Liver (tissue), 9 donors: ENCODE measurements around the gene KCNMA1. TPM values are rescaled to one million over a fixed set of nuclear protein-coding genes. Genes with fewer than 3 reads are reported as not detected.
A peak's percentile ranks its signal among the peaks of the same experiment; 100 is the strongest.

Experiments used
- DNase-seq: peaks from one replicate; pipeline ENCODE4 v3.0.0-alpha.2; 2017; ENCODE audit warnings: low spot score
- H3K27ac ChIP-seq, 2 donors: one replicate each; pipeline ENCODE4 v1.7.0; 2013; ENCODE audit warnings: inconsistent platforms in 2 of 2, low read length in 2 of 2, control low read depth in 1 of 2, low read depth in 1 of 2, mild to moderate bottlenecking in 1 of 2
- H3K27me3 ChIP-seq, 4 donors: one replicate each; pipeline versions ENCODE4 v1.6.1 to v1.7.0; 2013; ENCODE audit warnings: low read length in 3 of 4, inconsistent platforms in 1 of 4, mild to moderate bottlenecking in 1 of 4, moderate library complexity in 1 of 4; ENCODE audit not compliant: control insufficient read depth in 4 of 4, insufficient read depth in 4 of 4
- H3K36me3 ChIP-seq, 4 donors: one replicate each; pipeline versions ENCODE4 v1.6.1 to v1.7.0; 2013; ENCODE audit warnings: low read length in 3 of 4, mild to moderate bottlenecking in 3 of 4, low read depth in 1 of 4, moderate library complexity in 1 of 4; ENCODE audit not compliant: control insufficient read depth in 4 of 4, insufficient read depth in 3 of 4
- H3K4me1 ChIP-seq, 4 donors: one replicate each; pipeline versions ENCODE4 v1.6.1 to v1.7.0; 2013; ENCODE audit warnings: low read length in 3 of 4, mild to moderate bottlenecking in 3 of 4, moderate library complexity in 1 of 4; ENCODE audit not compliant: control insufficient read depth in 4 of 4, insufficient read depth in 4 of 4
- H3K4me3 ChIP-seq, 3 donors: one replicate each; pipeline versions ENCODE4 v1.6.1 to v1.7.0; 2013; ENCODE audit warnings: low read length in 3 of 3, control low read depth in 1 of 3, low read depth in 1 of 3, mild to moderate bottlenecking in 1 of 3
- H3K9ac ChIP-seq, 2 donors: one replicate each; pipeline ENCODE4 v1.7.0; 2013; ENCODE audit warnings: low read length in 2 of 2, mild to moderate bottlenecking in 2 of 2, moderate library complexity in 2 of 2, control low read depth in 1 of 2, low read depth in 1 of 2
- H3K9me3 ChIP-seq, 4 donors: one replicate each; pipeline versions ENCODE4 v1.6.1 to v1.7.0; 2013; ENCODE audit warnings: low read length in 3 of 4; ENCODE audit not compliant: control insufficient read depth in 4 of 4
- EGR1 ChIP-seq, 2 donors: IDR thresholded peaks; 2 replicates each; pipeline ENCODE4 v1.6.1; 2016 to 2018; ENCODE audit warnings: antibody characterized with exemption in 2 of 2, low read depth in 2 of 2
- FOXA1 ChIP-seq: IDR thresholded peaks from 2 replicates; pipeline ENCODE4 v1.6.1; 2016; ENCODE audit warnings: antibody characterized with exemption
- FOXA2 ChIP-seq: IDR thresholded peaks from 2 replicates; pipeline ENCODE4 v1.6.1; 2016; ENCODE audit warnings: antibody characterized with exemption
- HNF4A ChIP-seq, 2 donors: conservative IDR thresholded peaks; 2 replicates each; pipeline ENCODE4 v1.6.1; 2016; ENCODE audit warnings: antibody characterized with exemption in 2 of 2, mild to moderate bottlenecking in 2 of 2
- HNF4G ChIP-seq: IDR thresholded peaks from 2 replicates; pipeline ENCODE4 v1.6.1; 2016; ENCODE audit warnings: antibody characterized with exemption
- JUND ChIP-seq, 2 donors: IDR thresholded peaks; 2 replicates each; pipeline ENCODE4 v1.6.1; 2016; ENCODE audit warnings: antibody characterized with exemption in 2 of 2
- NR2F2 ChIP-seq: IDR thresholded peaks from 2 replicates; pipeline ENCODE4 v1.6.1; 2016; ENCODE audit warnings: antibody characterized with exemption
- RAD21 ChIP-seq, 2 donors: IDR thresholded peaks; 2 replicates each; pipeline ENCODE4 v1.6.1; 2016; ENCODE audit warnings: antibody characterized with exemption in 2 of 2, mild to moderate bottlenecking in 2 of 2
- SP1 ChIP-seq: IDR thresholded peaks from 2 replicates; pipeline ENCODE4 v1.6.1; 2018; ENCODE audit warnings: antibody characterized with exemption, mild to moderate bottlenecking
- TAF1 ChIP-seq: conservative IDR thresholded peaks from 2 replicates; pipeline ENCODE4 v1.6.1; 2016; ENCODE audit warnings: antibody characterized with exemption, mild to moderate bottlenecking
- YY1 ChIP-seq: IDR thresholded peaks from 2 replicates; pipeline ENCODE4 v1.6.1; 2016; ENCODE audit warnings: antibody characterized with exemption, mild to moderate bottlenecking
- WGBS: extraction: QIAGEN DNeasy Blood & Tissue Kit; methylation state at CpG from one replicate; pipeline ENCODE4 v1.1.7; 2013; 5-methylcytosine and 5-hydroxymethylcytosine counted together
- polyA plus RNA-seq, 2 donors: library from polyadenylated mRNA; stranded (reverse) in 1 of 2; unstranded in 1 of 2; fragments of 200-250 nt in 1 of 2; fragments of >200 nt in 1 of 2; fragmentation: Nextera tagmentation in 1 of 2; extraction: Ambion mirVana in 1 of 2; gene quantifications; one replicate each; pipeline versions ENCODE4 v1.2.1 to v1.2.3, GENCODE V29; 2013 to 2015
- total RNA-seq, 2 donors: library from RNA; depleted of rRNA; stranded (reverse); fragments of >200 nt; gene quantifications; one replicate each; pipeline ENCODE4 v1.2.3, GENCODE V29; 2014
- TF ChIP-seq, protein P1 (sequence below): fragments of 150-350 bp; IDR thresholded peaks from 2 replicates; pipeline ENCODE4 v1.5.1; 2017; ENCODE audit warnings: improper control_type of control experiment, low read depth, low read length; ENCODE audit not compliant: missing input control
- TF ChIP-seq, protein P2 (sequence below): IDR thresholded peaks from 2 replicates; pipeline ENCODE4 v1.6.1; 2016; ENCODE audit warnings: antibody characterized with exemption
- TF ChIP-seq, protein P3 (sequence below): IDR thresholded peaks from 2 replicates; pipeline ENCODE4 v1.6.1; 2016; ENCODE audit warnings: antibody characterized with exemption
- TF ChIP-seq, protein P4 (sequence below): IDR thresholded peaks from 2 replicates; pipeline ENCODE4 v1.6.1; 2016; ENCODE audit warnings: antibody characterized with exemption, mild to moderate bottlenecking
- TF ChIP-seq, protein P5 (sequence below): IDR thresholded peaks from 2 replicates; pipeline ENCODE4 v1.6.1; 2016; ENCODE audit warnings: antibody characterized with exemption
- donor health status: healthy.
- donor health status: healthy.
- donor health status: healthy.
- donor health status: healthy.
- donor health status: healthy.

Gene KCNMA1
- total and polyA plus RNA-seq, 4 donors: 2.5 to 9.7 (median 4.7) TPM

DNA sequence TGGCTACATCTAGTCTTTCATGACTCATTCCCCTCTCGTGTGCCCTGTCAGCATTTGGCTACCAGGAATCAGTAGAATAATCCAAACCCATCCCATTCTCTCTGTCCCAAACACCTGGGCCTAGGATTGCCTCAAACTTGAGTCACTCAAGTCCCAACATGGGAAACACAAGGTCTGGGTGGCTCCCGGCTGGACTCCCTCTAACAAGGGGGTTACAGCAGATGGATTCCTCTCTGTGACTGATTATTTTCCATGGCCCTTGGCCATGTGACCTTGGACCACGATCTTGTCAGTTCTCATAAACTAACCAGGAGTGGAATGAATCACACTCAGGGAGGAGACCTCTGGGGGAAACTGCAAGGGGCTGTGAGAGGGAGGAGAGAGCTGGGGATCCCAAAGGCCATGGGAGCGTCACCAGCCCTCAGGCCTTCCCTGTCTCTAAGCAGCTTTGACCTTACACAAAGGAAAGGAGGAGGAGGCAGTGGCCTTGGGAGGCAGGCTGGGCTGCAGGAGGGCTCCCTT lies 533.1 kb downstream of the KCNMA1 start:
- Histone ChIP-seq H3K27me3 (no peaks in the 10 kb centered on the region), H3K9me3 (no peaks in the 10 kb centered on the region), H3K36me3 (peaks cover 0 to 7% (median 0%) of the 10 kb centered on the region in 4 donors), H3K4me1 (no peaks in the 10 kb centered on the region), H3K9ac (no peak overlapping the region), H3K27ac (no peak overlapping the region), H3K4me3 (no peak overlapping the region)
- TF ChIP-seq HNF4A (conservative IDR thresholded peaks at IDR 0.05): no peak
- peak; percentile 26 for TF ChIP-seq NR2F2
- 74% methylated on average over 4 of the region's 4 CpGs for WGBS
- no peak for DNase-seq

DNA sequence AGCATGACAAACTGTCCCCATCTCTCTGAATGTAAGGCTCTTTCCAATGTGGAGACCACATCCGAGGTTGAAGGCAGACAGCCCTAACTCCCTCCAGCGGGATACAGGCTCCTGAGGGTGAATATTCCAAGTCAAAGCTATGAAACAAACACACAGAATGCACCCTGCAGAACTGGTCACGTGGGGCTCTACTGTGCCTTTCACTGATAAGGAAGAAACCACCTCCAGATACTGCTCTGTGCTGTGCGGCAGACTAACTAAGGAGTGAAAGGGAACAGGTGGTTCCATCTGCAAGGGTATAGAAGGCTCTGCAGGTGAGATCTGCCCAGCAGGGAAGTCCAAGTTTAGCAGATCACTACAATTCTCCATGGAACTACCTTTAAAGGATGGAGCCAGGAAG lies 534.4 kb downstream of the KCNMA1 start:
- H3K9ac ChIP-seq: no peak overlapping the region
- TF ChIP-seq HNF4G (no peak), YY1 (no peak), SP1 (no peak), HNF4A (conservative IDR thresholded peaks at IDR 0.05) (no peak), JUND (IDR thresholded peaks at IDR 0.05) (no peak), NR2F2 (no peak)
- TF ChIP-seq, protein P1, sequence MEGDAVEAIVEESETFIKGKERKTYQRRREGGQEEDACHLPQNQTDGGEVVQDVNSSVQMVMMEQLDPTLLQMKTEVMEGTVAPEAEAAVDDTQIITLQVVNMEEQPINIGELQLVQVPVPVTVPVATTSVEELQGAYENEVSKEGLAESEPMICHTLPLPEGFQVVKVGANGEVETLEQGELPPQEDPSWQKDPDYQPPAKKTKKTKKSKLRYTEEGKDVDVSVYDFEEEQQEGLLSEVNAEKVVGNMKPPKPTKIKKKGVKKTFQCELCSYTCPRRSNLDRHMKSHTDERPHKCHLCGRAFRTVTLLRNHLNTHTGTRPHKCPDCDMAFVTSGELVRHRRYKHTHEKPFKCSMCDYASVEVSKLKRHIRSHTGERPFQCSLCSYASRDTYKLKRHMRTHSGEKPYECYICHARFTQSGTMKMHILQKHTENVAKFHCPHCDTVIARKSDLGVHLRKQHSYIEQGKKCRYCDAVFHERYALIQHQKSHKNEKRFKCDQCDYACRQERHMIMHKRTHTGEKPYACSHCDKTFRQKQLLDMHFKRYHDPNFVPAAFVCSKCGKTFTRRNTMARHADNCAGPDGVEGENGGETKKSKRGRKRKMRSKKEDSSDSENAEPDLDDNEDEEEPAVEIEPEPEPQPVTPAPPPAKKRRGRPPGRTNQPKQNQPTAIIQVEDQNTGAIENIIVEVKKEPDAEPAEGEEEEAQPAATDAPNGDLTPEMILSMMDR: no peak
- TF ChIP-seq, protein P2, sequence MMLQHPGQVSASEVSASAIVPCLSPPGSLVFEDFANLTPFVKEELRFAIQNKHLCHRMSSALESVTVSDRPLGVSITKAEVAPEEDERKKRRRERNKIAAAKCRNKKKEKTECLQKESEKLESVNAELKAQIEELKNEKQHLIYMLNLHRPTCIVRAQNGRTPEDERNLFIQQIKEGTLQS: no peak
- 93% methylated on average over 4 of the region's 4 CpGs for WGBS
- DNase-seq: no peak
- no peaks in the 10 kb centered on the region for H3K27me3 ChIP-seq
- no peaks in the 10 kb centered on the region for H3K9me3 ChIP-seq
- no peak overlapping the region for H3K27ac ChIP-seq
- H3K4me3 ChIP-seq: no peak overlapping the region
- H3K4me1 ChIP-seq: no peaks in the 10 kb centered on the region
- peaks cover 0 to 2% (median 0%) of the 10 kb centered on the region in 4 donors for H3K36me3 ChIP-seq

DNA sequence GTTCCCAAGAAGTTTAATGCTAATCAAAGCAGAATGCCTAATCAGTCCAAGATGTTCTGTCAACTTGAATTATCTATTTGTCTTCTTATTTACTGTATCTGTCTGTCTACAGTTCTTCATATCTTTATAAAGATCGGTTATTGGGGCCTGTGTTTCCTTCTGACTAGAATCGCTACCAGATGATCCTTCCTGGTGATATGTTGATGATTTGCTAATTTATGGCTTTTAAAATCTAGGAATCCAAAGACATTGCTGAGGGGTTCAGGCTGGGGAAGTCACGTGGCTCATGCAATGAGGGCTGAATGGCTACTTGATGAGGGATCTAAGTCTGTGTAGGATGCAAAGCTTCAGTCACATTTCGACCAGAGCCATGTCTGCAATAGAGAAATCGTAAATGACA lies 536.3 kb downstream of the KCNMA1 start:
- no peak for TF ChIP-seq HNF4G
- TF ChIP-seq JUND (IDR thresholded peaks at IDR 0.05): no peak
- TF ChIP-seq TAF1: no peak
- TF ChIP-seq FOXA2: no peak
- no peak for TF ChIP-seq NR2F2
- TF ChIP-seq, protein P3, sequence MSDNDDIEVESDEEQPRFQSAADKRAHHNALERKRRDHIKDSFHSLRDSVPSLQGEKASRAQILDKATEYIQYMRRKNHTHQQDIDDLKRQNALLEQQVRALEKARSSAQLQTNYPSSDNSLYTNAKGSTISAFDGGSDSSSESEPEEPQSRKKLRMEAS: no peak
- TF ChIP-seq HNF4A (conservative IDR thresholded peaks at IDR 0.05): no peak
- no peak for TF ChIP-seq FOXA1
- TF ChIP-seq, protein P4, sequence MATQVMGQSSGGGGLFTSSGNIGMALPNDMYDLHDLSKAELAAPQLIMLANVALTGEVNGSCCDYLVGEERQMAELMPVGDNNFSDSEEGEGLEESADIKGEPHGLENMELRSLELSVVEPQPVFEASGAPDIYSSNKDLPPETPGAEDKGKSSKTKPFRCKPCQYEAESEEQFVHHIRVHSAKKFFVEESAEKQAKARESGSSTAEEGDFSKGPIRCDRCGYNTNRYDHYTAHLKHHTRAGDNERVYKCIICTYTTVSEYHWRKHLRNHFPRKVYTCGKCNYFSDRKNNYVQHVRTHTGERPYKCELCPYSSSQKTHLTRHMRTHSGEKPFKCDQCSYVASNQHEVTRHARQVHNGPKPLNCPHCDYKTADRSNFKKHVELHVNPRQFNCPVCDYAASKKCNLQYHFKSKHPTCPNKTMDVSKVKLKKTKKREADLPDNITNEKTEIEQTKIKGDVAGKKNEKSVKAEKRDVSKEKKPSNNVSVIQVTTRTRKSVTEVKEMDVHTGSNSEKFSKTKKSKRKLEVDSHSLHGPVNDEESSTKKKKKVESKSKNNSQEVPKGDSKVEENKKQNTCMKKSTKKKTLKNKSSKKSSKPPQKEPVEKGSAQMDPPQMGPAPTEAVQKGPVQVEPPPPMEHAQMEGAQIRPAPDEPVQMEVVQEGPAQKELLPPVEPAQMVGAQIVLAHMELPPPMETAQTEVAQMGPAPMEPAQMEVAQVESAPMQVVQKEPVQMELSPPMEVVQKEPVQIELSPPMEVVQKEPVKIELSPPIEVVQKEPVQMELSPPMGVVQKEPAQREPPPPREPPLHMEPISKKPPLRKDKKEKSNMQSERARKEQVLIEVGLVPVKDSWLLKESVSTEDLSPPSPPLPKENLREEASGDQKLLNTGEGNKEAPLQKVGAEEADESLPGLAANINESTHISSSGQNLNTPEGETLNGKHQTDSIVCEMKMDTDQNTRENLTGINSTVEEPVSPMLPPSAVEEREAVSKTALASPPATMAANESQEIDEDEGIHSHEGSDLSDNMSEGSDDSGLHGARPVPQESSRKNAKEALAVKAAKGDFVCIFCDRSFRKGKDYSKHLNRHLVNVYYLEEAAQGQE: no peak
- no peak for TF ChIP-seq EGR1 (IDR thresholded peaks at IDR 0.05; ENCODE audit: low read depth in 2 of 2)
- TF ChIP-seq YY1: no peak
- TF ChIP-seq RAD21 (IDR thresholded peaks at IDR 0.05): no peak
- TF ChIP-seq, protein P2: no peak
- TF ChIP-seq, protein P5, sequence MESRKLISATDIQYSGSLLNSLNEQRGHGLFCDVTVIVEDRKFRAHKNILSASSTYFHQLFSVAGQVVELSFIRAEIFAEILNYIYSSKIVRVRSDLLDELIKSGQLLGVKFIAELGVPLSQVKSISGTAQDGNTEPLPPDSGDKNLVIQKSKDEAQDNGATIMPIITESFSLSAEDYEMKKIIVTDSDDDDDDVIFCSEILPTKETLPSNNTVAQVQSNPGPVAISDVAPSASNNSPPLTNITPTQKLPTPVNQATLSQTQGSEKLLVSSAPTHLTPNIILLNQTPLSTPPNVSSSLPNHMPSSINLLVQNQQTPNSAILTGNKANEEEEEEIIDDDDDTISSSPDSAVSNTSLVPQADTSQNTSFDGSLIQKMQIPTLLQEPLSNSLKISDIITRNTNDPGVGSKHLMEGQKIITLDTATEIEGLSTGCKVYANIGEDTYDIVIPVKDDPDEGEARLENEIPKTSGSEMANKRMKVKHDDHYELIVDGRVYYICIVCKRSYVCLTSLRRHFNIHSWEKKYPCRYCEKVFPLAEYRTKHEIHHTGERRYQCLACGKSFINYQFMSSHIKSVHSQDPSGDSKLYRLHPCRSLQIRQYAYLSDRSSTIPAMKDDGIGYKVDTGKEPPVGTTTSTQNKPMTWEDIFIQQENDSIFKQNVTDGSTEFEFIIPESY: no peak
- H3K4me3 ChIP-seq: no peak overlapping the region
- no peak overlapping the region for H3K9ac ChIP-seq
- no peaks in the 10 kb centered on the region for H3K36me3 ChIP-seq
- H3K27ac ChIP-seq: no peak overlapping the region
- no peaks in the 10 kb centered on the region for H3K9me3 ChIP-seq
- H3K4me1 ChIP-seq: no peaks in the 10 kb centered on the region
- DNase-seq: no peak
- no peaks in the 10 kb centered on the region for H3K27me3 ChIP-seq
- 94% methylated on average over 5 of the region's 5 CpGs for WGBS
